Measurements from ENCODE around the gene OR9A2. TPM values are rescaled to one million over a fixed set of nuclear protein-coding genes. Genes with fewer than 3 reads are reported as not detected.
"Not testable (repeated sequence)": the region's sequence is repeated elsewhere in the genome, so short reads cannot be mapped to it uniquely, and the experiment has no call there.

OR9A2 gene
- total RNA-seq, 4 donors from 2014 or later, result not detected

DNA sequence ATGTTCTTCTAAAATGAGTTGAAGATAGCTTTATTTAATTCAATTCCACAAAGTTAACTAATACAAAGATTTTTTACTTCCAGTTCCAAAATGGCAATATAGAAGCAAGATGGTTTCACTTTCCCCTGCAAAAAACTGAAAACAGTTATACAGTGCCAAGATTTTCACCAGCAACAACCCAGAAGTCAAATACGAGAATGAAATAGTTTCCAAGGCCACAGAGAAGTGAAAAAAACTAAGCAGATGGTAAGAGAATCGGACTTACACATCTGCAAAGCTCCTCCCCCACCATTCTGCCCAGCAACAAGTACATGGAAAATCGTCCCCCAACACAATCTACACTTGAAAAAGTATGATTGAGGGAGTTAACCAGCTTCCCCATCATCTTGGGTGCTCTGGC lies 34.5 kb downstream of the OR9A2 start:
- no peak overlapping the region for H3K4me3 ChIP-seq (ENCODE audit: low read depth, poor library complexity, severe bottlenecking)
- WGBS, 2 donors, result 35 to 42% methylated on average over 3 of the region's 3 CpGs
- no peak for DNase-seq (ENCODE audit: low spot score in 2 of 2)
- intact Hi-C loops (cut with DNase I; ENCODE audit: low total_unique reads), result no loop called here
- TF ChIP-seq, protein P1, sequence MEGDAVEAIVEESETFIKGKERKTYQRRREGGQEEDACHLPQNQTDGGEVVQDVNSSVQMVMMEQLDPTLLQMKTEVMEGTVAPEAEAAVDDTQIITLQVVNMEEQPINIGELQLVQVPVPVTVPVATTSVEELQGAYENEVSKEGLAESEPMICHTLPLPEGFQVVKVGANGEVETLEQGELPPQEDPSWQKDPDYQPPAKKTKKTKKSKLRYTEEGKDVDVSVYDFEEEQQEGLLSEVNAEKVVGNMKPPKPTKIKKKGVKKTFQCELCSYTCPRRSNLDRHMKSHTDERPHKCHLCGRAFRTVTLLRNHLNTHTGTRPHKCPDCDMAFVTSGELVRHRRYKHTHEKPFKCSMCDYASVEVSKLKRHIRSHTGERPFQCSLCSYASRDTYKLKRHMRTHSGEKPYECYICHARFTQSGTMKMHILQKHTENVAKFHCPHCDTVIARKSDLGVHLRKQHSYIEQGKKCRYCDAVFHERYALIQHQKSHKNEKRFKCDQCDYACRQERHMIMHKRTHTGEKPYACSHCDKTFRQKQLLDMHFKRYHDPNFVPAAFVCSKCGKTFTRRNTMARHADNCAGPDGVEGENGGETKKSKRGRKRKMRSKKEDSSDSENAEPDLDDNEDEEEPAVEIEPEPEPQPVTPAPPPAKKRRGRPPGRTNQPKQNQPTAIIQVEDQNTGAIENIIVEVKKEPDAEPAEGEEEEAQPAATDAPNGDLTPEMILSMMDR (IDR thresholded peaks at IDR 0.05), result no peak
- TF ChIP-seq POLR2A (IDR thresholded peaks at IDR 0.05), result no peak

DNA sequence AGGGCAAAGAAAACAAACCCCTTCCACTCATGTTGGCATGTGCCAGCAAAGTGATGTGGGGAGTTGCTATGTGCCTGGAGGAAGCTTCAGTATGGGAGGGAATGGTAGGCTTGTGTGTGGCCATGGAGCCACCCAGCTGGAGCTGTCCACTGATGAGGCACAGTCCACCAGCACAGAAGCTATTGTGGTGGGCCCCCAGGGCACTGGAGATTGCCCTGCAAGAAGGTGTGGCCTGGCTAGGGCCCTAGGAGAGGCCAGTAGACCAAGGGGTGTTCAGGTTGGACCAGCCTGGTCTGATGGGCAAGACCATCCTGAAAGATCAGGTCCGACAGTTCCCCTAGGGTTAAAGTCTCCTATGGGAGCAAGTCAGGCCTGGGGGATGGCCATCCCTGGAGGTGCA lies 42.6 kb downstream of the OR9A2 start:
- no peak for TF ChIP-seq POLR2A (IDR thresholded peaks at IDR 0.05)
- TF ChIP-seq, protein P1 (IDR thresholded peaks at IDR 0.05), result no peak
- H3K4me3 ChIP-seq (ENCODE audit: low read depth, poor library complexity, severe bottlenecking), result no peak overlapping the region
- intact Hi-C loops (cut with DNase I; ENCODE audit: low total_unique reads), result no loop called here
- DNase-seq (ENCODE audit: low spot score in 2 of 2), result no peak
- WGBS, 2 donors, result 88% methylated on average over 1 of the region's 1 CpG; no CpG with 5 or more reads in 1 of the 2 donors

DNA sequence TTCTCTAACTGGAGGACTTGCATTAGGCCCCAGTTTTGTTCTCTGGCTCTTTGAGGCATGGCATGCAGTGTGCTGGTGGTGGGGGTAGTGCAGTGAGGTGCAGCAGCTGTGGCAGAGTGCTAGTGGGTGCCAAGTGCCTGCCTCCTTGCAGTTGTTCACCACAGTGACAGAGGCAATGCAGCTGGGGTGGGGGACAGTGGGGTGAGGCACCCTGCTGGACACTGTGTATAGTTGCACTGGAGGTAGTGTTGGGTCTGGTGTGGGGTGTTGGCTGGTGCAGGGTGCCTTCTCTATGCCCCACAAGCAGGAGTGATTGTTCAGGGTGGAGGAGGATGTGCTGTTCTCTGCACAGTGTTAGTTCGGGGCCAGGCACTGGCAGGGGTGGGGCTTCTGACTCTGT lies 43.1 kb downstream of the OR9A2 start:
- intact Hi-C loops (cut with DNase I; ENCODE audit: low total_unique reads), result no loop called here
- TF ChIP-seq, protein P1 (IDR thresholded peaks at IDR 0.05), result no peak
- TF ChIP-seq POLR2A (IDR thresholded peaks at IDR 0.05), result no peak
- WGBS, 2 donors, result 90% methylated on average over 1 of the region's 1 CpG; no CpG with 5 or more reads in 1 of the 2 donors
- no peak for DNase-seq (ENCODE audit: low spot score in 2 of 2)
- no peak overlapping the region for H3K4me3 ChIP-seq (ENCODE audit: low read depth, poor library complexity, severe bottlenecking)

DNA sequence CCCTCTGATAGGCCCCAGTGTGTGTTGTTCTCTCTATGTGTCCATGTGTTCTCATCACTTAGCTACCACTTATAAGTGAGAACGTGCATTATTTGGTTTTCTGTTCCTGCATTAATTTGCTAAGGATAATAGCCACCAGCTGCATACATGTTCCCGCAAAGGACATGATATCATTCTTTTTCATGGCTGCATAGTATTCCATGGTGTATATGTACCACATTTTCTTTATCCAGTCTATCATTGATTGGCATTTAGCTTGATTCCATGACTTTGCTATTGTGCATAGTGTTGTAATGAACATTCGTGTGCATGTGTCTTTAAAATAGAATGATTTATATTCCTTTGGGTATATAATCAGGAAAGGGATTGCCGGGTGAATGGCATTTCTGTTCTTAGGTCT lies 48.5 kb downstream of the OR9A2 start:
- DNase-seq (ENCODE audit: low spot score in 2 of 2); H3K4me3 ChIP-seq (ENCODE audit: low read depth, poor library complexity, severe bottlenecking); intact Hi-C loops (cut with DNase I; ENCODE audit: low total_unique reads): not testable (repeated sequence)
- WGBS, 2 donors, result 80 to 85% methylated on average over 4 of the region's 4 CpGs

Other genes starting within 250 kb of the OR9A2 start
- gene EPHB6, start 172.1 kb downstream of the OR9A2 start, total RNA-seq, result 100 to 1,000 TPM; 158 to 346 (median 221) TPM
- 10 to 100 TPM; 10.3 to 13.4 (median 11.5) TPM for gene TRPV6, start 141.4 kb downstream of the OR9A2 start, total RNA-seq
- not detected for gene TRPV5, start 93.4 kb downstream of the OR9A2 start, total RNA-seq
- gene LLCFC1, start 87.6 kb downstream of the OR9A2 start, total RNA-seq, result not detected
- under 1 TPM in 3 of 4 donors, not detected in 1; 0.08 to 0.58 (median 0.47) TPM for gene KEL, start 64.8 kb downstream of the OR9A2 start, total RNA-seq
- gene OR6V1, start 25.2 kb upstream of the OR9A2 start, total RNA-seq, result not detected
- gene PIP, start 104.9 kb upstream of the OR9A2 start, total RNA-seq, result 1,000 to 10,000 TPM in 1 of 4 donors, 100 to 1,000 TPM in 2, 10 to 100 TPM in 1; 64.4 to 1,497 (median 370) TPM
- not detected for gene TAS2R39, start 156.3 kb upstream of the OR9A2 start, total RNA-seq
- gene TAS2R40, start 194.9 kb upstream of the OR9A2 start, total RNA-seq, result not detected
- gene GSTK1, start 236.3 kb upstream of the OR9A2 start, total RNA-seq, result 100 to 1,000 TPM in 3 of 4 donors, 10 to 100 TPM in 1; 97.0 to 180 (median 139) TPM